Measurements from ENCODE around the gene NPHP4. TPM values are rescaled to one million over a fixed set of nuclear protein-coding genes. Genes with fewer than 3 reads are reported as not detected.

The NPHP4 gene
- total RNA-seq, 1 donor from 2014 or later = 3.2 TPM

DNA sequence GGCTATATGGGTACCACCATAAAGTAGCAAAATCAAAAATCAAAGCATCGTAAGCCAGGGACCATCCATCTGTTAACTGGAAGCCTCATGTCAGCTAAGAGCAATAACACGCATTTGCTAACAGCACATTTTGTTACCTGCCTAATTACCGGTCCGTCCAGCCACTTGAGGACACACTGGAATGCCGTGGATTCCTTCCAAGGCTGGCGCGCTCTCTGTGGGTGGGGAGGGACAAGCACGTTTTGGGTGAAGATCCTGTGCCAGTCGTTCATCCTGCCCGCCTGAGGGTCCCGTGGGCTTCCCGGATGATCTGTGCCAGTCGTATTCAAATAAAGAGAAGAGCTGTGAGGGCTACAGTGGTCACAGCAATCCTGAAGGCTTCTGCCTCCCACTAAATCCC, 6.2 kb downstream of the NPHP4 start:
- TF ChIP-seq, protein P1, sequence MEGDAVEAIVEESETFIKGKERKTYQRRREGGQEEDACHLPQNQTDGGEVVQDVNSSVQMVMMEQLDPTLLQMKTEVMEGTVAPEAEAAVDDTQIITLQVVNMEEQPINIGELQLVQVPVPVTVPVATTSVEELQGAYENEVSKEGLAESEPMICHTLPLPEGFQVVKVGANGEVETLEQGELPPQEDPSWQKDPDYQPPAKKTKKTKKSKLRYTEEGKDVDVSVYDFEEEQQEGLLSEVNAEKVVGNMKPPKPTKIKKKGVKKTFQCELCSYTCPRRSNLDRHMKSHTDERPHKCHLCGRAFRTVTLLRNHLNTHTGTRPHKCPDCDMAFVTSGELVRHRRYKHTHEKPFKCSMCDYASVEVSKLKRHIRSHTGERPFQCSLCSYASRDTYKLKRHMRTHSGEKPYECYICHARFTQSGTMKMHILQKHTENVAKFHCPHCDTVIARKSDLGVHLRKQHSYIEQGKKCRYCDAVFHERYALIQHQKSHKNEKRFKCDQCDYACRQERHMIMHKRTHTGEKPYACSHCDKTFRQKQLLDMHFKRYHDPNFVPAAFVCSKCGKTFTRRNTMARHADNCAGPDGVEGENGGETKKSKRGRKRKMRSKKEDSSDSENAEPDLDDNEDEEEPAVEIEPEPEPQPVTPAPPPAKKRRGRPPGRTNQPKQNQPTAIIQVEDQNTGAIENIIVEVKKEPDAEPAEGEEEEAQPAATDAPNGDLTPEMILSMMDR (IDR thresholded peaks at IDR 0.05; ENCODE audit: insufficient read depth, low read length, severe bottlenecking) = no peak
- no peak for DNase-seq (ENCODE audit: low read depth)
- no peaks in the 10 kb centered on the region for H3K36me3 ChIP-seq (ENCODE audit: control insufficient read depth, insufficient read depth, low read length)
- H3K27me3 ChIP-seq (ENCODE audit: control insufficient read depth, insufficient read depth, low read length) = no peaks in the 10 kb centered on the region
- no peak overlapping the region for H3K4me3 ChIP-seq (ENCODE audit: low read depth, low read length)
- no peak for FAIRE-seq

DNA sequence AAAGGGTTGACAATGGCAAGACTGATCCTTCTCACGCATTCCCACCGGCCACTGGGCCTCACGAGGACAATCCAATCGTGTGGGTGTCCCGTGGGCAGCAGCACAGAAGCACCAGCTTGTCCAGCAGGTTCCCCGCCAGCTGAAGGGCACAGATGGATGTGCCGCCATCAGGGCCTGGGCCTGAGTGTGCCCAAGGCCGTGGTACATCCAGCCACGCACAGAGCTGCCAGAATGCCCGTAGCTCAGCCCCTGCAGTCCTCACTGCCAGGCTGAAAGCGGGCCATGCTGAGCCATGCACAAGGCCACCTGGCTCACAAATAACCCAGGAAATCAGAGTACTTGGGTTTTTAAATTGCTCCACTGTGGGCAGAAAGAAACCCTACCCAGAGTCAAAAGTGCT, 7.0 kb downstream of the NPHP4 start:
- FAIRE-seq (no peak), DNase-seq (ENCODE audit: low read depth) (no peak)
- TF ChIP-seq, protein P1 (IDR thresholded peaks at IDR 0.05; ENCODE audit: insufficient read depth, low read length, severe bottlenecking) = no peak
- Histone ChIP-seq H3K36me3 (ENCODE audit: control insufficient read depth, insufficient read depth, low read length) (no peaks in the 10 kb centered on the region), H3K4me3 (ENCODE audit: low read depth, low read length) (no peak overlapping the region), H3K27me3 (ENCODE audit: control insufficient read depth, insufficient read depth, low read length) (no peaks in the 10 kb centered on the region)

DNA sequence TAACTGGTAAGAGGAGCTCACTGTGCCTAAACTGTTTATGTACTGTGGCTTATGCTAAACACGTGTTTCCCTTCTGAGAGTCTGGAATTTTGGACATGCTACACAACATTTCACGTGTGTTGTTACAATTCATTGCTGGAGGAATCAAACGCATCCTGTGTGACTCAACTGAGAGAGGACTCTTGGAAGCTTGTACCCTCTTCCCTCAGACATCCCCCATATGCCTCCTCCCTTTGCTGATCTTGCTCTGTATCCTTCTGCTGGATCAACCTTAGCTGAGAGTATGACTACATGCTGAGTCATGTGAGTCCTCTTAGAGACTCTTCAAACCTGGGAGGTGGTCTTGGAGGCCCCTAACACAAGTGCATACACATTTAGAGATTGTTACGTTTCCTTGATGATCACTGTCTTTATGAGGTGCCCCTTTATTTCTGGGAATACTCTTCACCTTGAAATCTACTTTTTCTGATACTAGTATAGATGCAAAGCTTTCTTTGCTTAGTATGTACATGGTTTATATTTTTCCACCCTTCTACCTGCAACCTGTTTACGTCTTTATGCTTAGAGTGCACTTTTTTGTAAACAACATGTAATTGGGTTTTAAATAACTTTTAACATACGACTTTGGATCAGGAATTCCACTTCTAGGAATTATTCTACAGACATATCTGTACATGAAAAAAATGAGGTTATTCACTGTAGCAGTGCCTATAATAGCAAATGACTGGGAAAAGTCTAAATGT, 8.7 kb downstream of the NPHP4 start:
- TF ChIP-seq, protein P1 (IDR thresholded peaks at IDR 0.05; ENCODE audit: insufficient read depth, low read length, severe bottlenecking) = no peak
- H3K4me3 ChIP-seq (ENCODE audit: low read depth, low read length) = no peak overlapping the region
- no peaks in the 10 kb centered on the region for H3K36me3 ChIP-seq (ENCODE audit: control insufficient read depth, insufficient read depth, low read length)
- no peak for FAIRE-seq
- H3K27me3 ChIP-seq (ENCODE audit: control insufficient read depth, insufficient read depth, low read length) = no peaks in the 10 kb centered on the region
- peak; percentile 70 for DNase-seq (ENCODE audit: low read depth)

DNA sequence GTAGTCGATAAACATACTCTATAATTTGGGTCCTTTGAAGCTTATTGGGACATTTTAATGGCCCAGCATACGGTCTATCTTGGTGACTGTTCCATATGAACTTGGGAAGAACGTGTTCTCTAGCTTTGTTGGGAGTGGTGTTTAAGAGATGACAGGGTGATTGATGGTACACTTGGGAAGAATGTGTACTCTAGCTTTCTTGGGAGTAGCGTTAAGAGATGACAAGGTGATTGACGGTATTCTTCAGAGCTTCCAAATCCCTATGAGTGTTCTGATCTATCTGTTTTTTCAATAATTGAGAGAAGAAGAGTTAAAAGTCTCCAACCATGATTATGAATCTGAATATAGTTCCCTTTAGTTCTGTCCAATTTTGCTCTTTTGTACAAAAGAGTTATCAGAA, 9.4 kb downstream of the NPHP4 start:
- Histone ChIP-seq H3K36me3 (ENCODE audit: control insufficient read depth, insufficient read depth, low read length) (no peaks in the 10 kb centered on the region), H3K27me3 (ENCODE audit: control insufficient read depth, insufficient read depth, low read length) (no peaks in the 10 kb centered on the region), H3K4me3 (ENCODE audit: low read depth, low read length) (no peak overlapping the region)
- DNase-seq (ENCODE audit: low read depth) (no peak), FAIRE-seq (no peak)
- TF ChIP-seq, protein P1 (IDR thresholded peaks at IDR 0.05; ENCODE audit: insufficient read depth, low read length, severe bottlenecking) = no peak

DNA sequence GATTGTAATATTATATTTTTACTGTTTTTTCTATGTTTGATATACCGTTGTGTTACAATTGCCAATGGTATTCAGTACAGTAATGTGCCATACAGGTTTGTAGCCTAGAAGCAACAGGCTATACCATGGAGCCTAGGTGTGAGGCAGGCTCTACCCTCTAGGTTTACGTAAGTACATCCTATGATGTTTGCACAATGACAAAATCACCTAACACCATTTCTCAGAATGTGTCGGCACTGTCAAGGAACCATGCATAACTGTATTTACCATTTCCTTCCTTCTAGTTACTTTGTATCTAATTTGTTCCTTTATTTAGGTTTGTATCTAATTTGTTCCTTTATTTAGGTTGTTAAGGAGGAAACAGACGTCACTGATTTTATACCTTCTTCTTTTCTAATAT, 9.9 kb downstream of the NPHP4 start:
- Histone ChIP-seq H3K36me3 (ENCODE audit: control insufficient read depth, insufficient read depth, low read length) (no peaks in the 10 kb centered on the region), H3K27me3 (ENCODE audit: control insufficient read depth, insufficient read depth, low read length) (no peaks in the 10 kb centered on the region), H3K4me3 (ENCODE audit: low read depth, low read length) (no peak overlapping the region)
- FAIRE-seq (no peak), DNase-seq (ENCODE audit: low read depth) (no peak)
- TF ChIP-seq, protein P1 (IDR thresholded peaks at IDR 0.05; ENCODE audit: insufficient read depth, low read length, severe bottlenecking) = no peak

DNA sequence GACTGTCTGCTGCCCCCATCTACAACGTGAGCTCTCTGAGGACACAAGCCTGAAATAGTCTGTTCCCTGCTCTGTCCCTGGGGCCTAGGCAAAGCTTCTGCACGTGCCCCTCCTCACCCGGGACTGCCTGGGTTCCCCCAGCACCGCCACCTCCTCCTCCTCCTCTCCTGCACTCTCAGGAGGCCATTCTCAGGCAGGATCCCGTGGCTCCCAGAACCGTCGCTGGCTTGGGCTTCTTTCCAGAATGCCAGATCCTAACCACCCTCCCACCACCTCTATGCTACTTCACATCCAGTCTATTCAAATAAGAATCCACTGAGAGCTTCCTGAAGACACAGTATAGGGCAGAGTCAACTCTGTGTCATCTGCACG, 11.2 kb downstream of the NPHP4 start:
- Histone ChIP-seq H3K27me3 (ENCODE audit: control insufficient read depth, insufficient read depth, low read length) (no peaks in the 10 kb centered on the region), H3K4me3 (ENCODE audit: low read depth, low read length) (no peak overlapping the region), H3K36me3 (ENCODE audit: control insufficient read depth, insufficient read depth, low read length) (no peaks in the 10 kb centered on the region)
- TF ChIP-seq, protein P1 (IDR thresholded peaks at IDR 0.05; ENCODE audit: insufficient read depth, low read length, severe bottlenecking) = no peak
- DNase-seq (ENCODE audit: low read depth) (no peak), FAIRE-seq (no peak)
